MCF 10A (cell line): Measurements from ENCODE around the gene SLC43A1. TPM values are rescaled to one million over a fixed set of nuclear protein-coding genes. Genes with fewer than 3 reads are reported as not detected.
A peak's percentile ranks its signal among the peaks of the same experiment; 100 is the strongest.

Experiments used
- BruUV-seq: library from RNA; stranded (reverse); fragments of 400-500 nt; replicated peaks from 2 replicates; lab custom pipeline; 2021; lab: Mats Ljungman, UMichigan
- CTCF ChIA-PET: fragments of 300-600 bp; sonication (Branson Sonifier 250); formaldehyde crosslinking; extraction: SDS; loops from one replicate; lab custom pipeline; 2021; ENCODE audit warnings: antibody characterized with exemption, inconsistent platforms; lab: Yijun Ruan, JAX
- POLR2A ChIA-PET: fragments of 300-600, 350-650 bp; sonication (Branson Sonifier 250); formaldehyde crosslinking; extraction: SDS; loops from one replicate; lab custom pipeline; 2020; ENCODE audit warnings: antibody characterized with exemption, inconsistent platforms; lab: Yijun Ruan, JAX
- DNase-seq: peaks from one replicate; pipeline ENCODE4 v3.0.0-alpha.2; 2018; ENCODE audit not compliant: unreplicated experiment
- H3K27ac Mint-ChIP-seq: one replicate; pipeline ENCODE4 v1.8.0; 2022; ENCODE audit warnings: mild to moderate bottlenecking, low read depth, mixed read lengths; ENCODE audit not compliant: unreplicated experiment
- H3K27me3 Mint-ChIP-seq: one replicate; pipeline ENCODE4 v1.8.0; 2022; ENCODE audit warnings: mixed read lengths; ENCODE audit not compliant: insufficient read depth, unreplicated experiment
- H3K36me3 Mint-ChIP-seq: one replicate; pipeline ENCODE4 v1.8.0; 2022; ENCODE audit warnings: mild to moderate bottlenecking, moderate library complexity, mixed read lengths; ENCODE audit not compliant: insufficient read depth, unreplicated experiment
- H3K4me1 Mint-ChIP-seq: one replicate; pipeline ENCODE4 v1.8.0; 2022; ENCODE audit warnings: mixed read lengths; ENCODE audit not compliant: insufficient read depth, unreplicated experiment
- H3K4me3 Mint-ChIP-seq: one replicate; pipeline ENCODE4 v1.8.0; 2022; ENCODE audit warnings: mild to moderate bottlenecking, moderate library complexity, mixed read lengths; ENCODE audit not compliant: unreplicated experiment
- H3K9me3 Mint-ChIP-seq: one replicate; pipeline ENCODE4 v1.8.0; 2022; ENCODE audit warnings: mixed read lengths; ENCODE audit not compliant: unreplicated experiment
- intact Hi-C: fragments of 100-400 bp; cut with micrococcal nuclease; formaldehyde crosslinking; loops from 2 replicates; pipeline ENCODE4 v1.14.1; 2022
- total RNA-seq: library from RNA; stranded (reverse); gene quantifications from 2 replicates; pipeline ENCODE4 v1.2.3, GENCODE V29; 2022
- TF ChIP-seq, protein P1 (sequence below): fragments of 200-600 bp; IDR thresholded peaks from one replicate; pipeline ENCODE4 v1.8.0; 2022; ENCODE audit warnings: antibody characterized with exemption, mild to moderate bottlenecking; ENCODE audit not compliant: unreplicated experiment

SLC43A1 gene
- total RNA-seq, 1 experiment from 2014 or later = 3.2 TPM

DNA sequence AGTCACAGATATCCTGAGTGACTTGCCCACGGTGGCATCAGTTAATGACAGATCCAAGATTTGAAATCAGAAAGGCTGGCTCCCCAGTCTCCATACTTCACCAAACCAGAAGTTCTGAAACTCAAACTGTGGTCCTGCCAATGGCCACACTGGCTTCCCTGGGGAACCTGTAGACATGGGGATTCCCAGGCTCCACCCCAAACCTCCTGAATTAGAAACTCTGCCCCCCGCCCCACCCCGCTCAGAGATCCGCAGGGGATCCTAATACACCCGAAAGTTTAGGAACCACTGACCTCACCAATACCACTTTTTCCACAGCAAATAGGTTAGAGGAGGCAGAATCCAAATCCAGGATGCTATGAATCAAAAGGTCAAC, 39.8 kb downstream of the SLC43A1 start:
- Mint-ChIP-seq H3K27ac (no peak overlapping the region), H3K4me1 (no peaks in the 10 kb centered on the region), H3K4me3 (peak overlapping the region; percentile 58), H3K9me3 (no peaks in the 10 kb centered on the region), H3K36me3 (no peaks in the 10 kb centered on the region), H3K27me3 (peaks cover 2% of the 10 kb centered on the region)
- ChIA-PET POLR2A (no interaction called here), CTCF (interaction anchor here (1.1 to 4.6 kb wide), 4 partner anchors 12 to 19 kb away, joined by 3 to 50 read pairs (median 8); no protein-coding TSS in a partner anchor)
- TF ChIP-seq, protein P1, sequence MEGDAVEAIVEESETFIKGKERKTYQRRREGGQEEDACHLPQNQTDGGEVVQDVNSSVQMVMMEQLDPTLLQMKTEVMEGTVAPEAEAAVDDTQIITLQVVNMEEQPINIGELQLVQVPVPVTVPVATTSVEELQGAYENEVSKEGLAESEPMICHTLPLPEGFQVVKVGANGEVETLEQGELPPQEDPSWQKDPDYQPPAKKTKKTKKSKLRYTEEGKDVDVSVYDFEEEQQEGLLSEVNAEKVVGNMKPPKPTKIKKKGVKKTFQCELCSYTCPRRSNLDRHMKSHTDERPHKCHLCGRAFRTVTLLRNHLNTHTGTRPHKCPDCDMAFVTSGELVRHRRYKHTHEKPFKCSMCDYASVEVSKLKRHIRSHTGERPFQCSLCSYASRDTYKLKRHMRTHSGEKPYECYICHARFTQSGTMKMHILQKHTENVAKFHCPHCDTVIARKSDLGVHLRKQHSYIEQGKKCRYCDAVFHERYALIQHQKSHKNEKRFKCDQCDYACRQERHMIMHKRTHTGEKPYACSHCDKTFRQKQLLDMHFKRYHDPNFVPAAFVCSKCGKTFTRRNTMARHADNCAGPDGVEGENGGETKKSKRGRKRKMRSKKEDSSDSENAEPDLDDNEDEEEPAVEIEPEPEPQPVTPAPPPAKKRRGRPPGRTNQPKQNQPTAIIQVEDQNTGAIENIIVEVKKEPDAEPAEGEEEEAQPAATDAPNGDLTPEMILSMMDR = no peak
- BruUV-seq = no TSS peak
- intact Hi-C loops = no loop called here
- no peak for DNase-seq

DNA sequence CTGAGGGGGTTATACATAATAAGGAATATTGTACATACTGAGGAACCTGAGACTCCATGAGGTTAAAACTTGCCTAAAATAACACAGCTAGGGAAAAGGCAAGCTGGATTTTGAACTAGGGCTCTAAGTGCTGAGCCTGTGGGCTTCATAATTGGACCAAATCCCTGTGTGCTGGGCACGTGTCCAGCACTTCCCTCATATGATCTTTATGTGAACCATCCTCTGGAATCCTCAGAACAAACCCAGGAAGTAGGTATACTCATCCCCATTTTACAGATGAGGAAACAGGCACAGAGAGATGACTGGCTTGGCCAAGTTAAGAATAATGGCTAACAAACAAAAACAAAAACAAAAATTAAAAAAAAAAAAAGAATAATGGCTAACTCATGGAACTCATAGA, 40.3 kb downstream of the SLC43A1 start:
- ChIA-PET CTCF (interaction anchor here (0.6 to 4.6 kb wide), 10 partner anchors 9 to 348 kb away, joined by 3 to 50 read pairs (median 4); partner anchors contain the start of gene RTN4RL2), POLR2A (interaction anchor here (0.6 kb wide), 1 partner anchor 1152 kb away, joined by 3 read pairs; no protein-coding TSS in a partner anchor)
- H3K36me3 Mint-ChIP-seq = no peaks in the 10 kb centered on the region
- H3K27me3 Mint-ChIP-seq = no peaks in the 10 kb centered on the region
- H3K9me3 Mint-ChIP-seq = no peaks in the 10 kb centered on the region
- no peak overlapping the region for H3K27ac Mint-ChIP-seq
- no TSS peak for BruUV-seq
- TF ChIP-seq, protein P1 = no peak
- intact Hi-C loops = no loop called here
- H3K4me1 Mint-ChIP-seq = no peaks in the 10 kb centered on the region
- no peak overlapping the region for H3K4me3 Mint-ChIP-seq
- DNase-seq = no peak

DNA sequence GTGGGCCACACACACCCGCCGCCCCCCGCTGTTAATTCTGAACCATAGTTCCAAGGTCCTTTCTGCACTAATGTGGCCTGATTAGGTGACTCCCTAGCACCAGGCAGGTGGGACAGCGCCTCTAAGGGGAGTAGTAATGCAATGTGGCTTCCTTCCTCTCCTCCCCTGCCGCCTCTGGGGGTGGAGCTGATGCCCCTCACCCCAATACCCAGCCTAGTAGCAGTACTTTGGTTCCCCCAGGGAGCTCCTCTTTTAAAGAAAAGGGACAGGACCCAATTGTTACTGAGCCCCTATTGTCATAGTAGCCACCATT, 40.7 kb downstream of the SLC43A1 start:
- no TSS peak for BruUV-seq
- Mint-ChIP-seq H3K27ac (no peak overlapping the region), H3K4me1 (no peaks in the 10 kb centered on the region), H3K36me3 (no peaks in the 10 kb centered on the region), H3K4me3 (no peak overlapping the region), H3K9me3 (no peaks in the 10 kb centered on the region), H3K27me3 (no peaks in the 10 kb centered on the region)
- intact Hi-C loops = no loop called here
- ChIA-PET POLR2A (interaction anchor here (0.6 kb wide), 1 partner anchor 1153 kb away, joined by 3 read pairs; no protein-coding TSS in a partner anchor), CTCF (interaction anchor here (0.6 to 4.6 kb wide), 11 partner anchors 9 to 348 kb away, joined by 3 to 50 read pairs (median 4); partner anchors contain the start of gene RTN4RL2)
- no peak for DNase-seq
- TF ChIP-seq, protein P1 = no peak

DNA sequence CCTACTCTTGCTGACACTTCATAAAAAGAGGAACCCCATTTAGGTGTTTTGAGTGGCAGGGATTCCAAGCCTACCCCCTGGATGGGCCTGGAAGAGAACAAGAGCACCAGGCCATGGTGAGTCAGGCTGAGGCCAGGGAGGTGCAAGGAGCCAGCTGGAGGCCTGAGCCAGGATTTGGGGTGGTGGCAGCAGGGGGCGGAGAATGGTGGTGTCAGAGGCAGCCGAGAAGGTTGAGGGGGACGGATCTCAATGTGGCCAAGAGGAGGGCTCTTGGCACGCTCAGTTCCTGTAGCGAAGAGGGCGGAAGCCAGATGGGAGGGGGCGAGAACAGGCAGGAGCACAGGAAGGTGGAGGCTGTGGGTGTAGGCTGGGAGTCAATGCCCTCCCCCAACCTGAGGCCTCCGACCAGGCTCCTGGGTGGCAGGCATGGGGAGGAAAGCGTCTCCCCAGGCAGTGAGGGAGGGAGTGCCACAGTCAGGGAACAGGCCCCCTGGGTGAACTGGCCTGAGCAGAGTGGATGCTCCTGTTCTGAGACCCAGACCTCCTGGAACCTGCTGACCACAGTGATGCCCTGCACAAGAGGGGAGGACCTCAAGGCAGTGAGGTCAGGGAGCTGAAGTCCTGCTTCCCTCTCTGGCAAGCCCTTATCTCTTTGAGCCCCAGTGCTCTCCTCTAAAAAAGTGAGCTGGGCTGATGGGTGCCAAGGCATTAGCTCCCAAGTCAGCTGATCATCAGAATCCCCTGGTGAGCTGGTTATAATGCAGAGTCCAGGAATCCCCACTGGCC, 41.3 kb downstream of the SLC43A1 start:
- Mint-ChIP-seq H3K27ac (no peak overlapping the region), H3K4me1 (no peaks in the 10 kb centered on the region), H3K36me3 (no peaks in the 10 kb centered on the region), H3K27me3 (no peaks in the 10 kb centered on the region), H3K4me3 (no peak overlapping the region), H3K9me3 (no peaks in the 10 kb centered on the region)
- no peak for DNase-seq
- CTCF ChIA-PET = interaction anchor here (0.6 to 4.6 kb wide), 12 partner anchors 8 to 347 kb away, joined by 3 to 50 read pairs (median 4); partner anchors contain the start of gene RTN4RL2
- intact Hi-C loops = no loop called here
- TF ChIP-seq, protein P1 = no peak
- no TSS peak for BruUV-seq
- POLR2A ChIA-PET = interaction anchor here (0.6 kb wide), 1 partner anchor 1153 kb away, joined by 3 read pairs; no protein-coding TSS in a partner anchor
